Thoracic aorta (tissue), 2 donors: ENCODE data around the gene ST8SIA2. TPM values are rescaled to one million over a fixed set of nuclear protein-coding genes. Genes with fewer than 3 reads are reported as not detected.
"Not testable (repeated sequence)": the region's sequence is repeated elsewhere in the genome, so short reads cannot be mapped to it uniquely, and the experiment has no call there.

ENCODE experiments used
- ATAC-seq: fragments of 150-250 bp; one replicate; pipeline ENCODE4 v1.8.0; 2017; ENCODE audit warnings: low read depth; ENCODE audit not compliant: insufficient number of reproducible peaks, low FRiP score
- DNase-seq: peaks from one replicate; pipeline ENCODE4 v3.0.0-alpha.2; 2020; ENCODE audit warnings: low spot score
- H3K27ac ChIP-seq, 2 donors: fragments of 200-600 bp; sonication (generic); 1 replicate in 1 of 2; 2 replicates in 1 of 2; pipeline ENCODE4 v1.5.1; 2016; ENCODE audit warnings: mild to moderate bottlenecking in 2 of 2, moderate library complexity in 2 of 2
- H3K27me3 ChIP-seq: fragments of 200-600 bp; sonication (generic); replicated peaks from 2 replicates; pipeline ENCODE4 v1.6.0; 2016; ENCODE audit warnings: mild to moderate bottlenecking; ENCODE audit not compliant: insufficient read depth
- H3K36me3 ChIP-seq: fragments of 200-600 bp; sonication (generic); one replicate; pipeline ENCODE4 v1.5.1; 2016
- H3K4me1 ChIP-seq, 2 donors: fragments of 200-600 bp; sonication (generic); 1 replicate in 1 of 2; 2 replicates in 1 of 2; pipeline versions ENCODE4 v1.5.1 to v1.6.0; 2016; ENCODE audit warnings: low read depth in 2 of 2, mild to moderate bottlenecking in 1 of 2; ENCODE audit not compliant: control insufficient read depth in 1 of 2
- H3K4me3 ChIP-seq: fragments of 200-600 bp; sonication (generic); 2 replicates; pipeline ENCODE4 v1.5.1; 2016; ENCODE audit warnings: mild to moderate bottlenecking
- H3K9me3 ChIP-seq: fragments of 200-600 bp; sonication (generic); 2 replicates; pipeline ENCODE4 v1.5.1; 2016
- total RNA-seq, 2 donors: library from RNA; depleted of rRNA; stranded (reverse); fragments of >200 nt; gene quantifications; one replicate each; pipeline versions ENCODE4 v1.1.0 to v1.2.3, GENCODE V29; 2016
- TF ChIP-seq, protein P1 (sequence below): fragments of 200-600 bp; sonication (generic); IDR thresholded peaks from one replicate; pipeline ENCODE4 v1.5.1; 2019; ENCODE audit warnings: antibody characterized with exemption

Gene ST8SIA2
- total RNA-seq, 2 donors from 2014 or later: not detected

DNA sequence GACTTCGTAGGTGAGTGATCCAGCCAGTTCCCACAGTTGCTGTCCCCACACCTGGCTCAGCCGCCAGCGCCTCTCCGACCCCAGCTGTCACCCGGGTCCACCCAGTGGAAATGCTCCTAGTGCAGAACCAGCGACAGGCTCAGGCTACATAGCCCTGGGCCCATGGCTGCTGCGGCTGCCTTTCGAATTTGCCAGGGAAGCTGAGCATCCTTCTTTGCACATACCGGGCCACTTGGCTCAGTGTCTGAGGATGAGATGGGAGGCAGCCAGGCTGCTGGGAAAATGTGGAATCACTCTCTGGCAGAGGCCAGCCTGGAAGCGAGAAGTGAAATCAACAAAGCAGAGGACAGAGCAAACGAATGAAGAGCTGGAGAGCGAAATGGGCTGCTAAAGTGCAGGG, 80.1 kb downstream of the ST8SIA2 start:
- no peak for ATAC-seq
- Histone ChIP-seq H3K27me3 (no peaks in the 10 kb centered on the region), H3K9me3 (no peaks in the 10 kb centered on the region), H3K36me3 (no peaks in the 10 kb centered on the region), H3K4me3 (no peak overlapping the region), H3K4me1 (no peaks in the 10 kb centered on the region), H3K27ac (no peak overlapping the region)
- no peak for DNase-seq
- TF ChIP-seq, protein P1, sequence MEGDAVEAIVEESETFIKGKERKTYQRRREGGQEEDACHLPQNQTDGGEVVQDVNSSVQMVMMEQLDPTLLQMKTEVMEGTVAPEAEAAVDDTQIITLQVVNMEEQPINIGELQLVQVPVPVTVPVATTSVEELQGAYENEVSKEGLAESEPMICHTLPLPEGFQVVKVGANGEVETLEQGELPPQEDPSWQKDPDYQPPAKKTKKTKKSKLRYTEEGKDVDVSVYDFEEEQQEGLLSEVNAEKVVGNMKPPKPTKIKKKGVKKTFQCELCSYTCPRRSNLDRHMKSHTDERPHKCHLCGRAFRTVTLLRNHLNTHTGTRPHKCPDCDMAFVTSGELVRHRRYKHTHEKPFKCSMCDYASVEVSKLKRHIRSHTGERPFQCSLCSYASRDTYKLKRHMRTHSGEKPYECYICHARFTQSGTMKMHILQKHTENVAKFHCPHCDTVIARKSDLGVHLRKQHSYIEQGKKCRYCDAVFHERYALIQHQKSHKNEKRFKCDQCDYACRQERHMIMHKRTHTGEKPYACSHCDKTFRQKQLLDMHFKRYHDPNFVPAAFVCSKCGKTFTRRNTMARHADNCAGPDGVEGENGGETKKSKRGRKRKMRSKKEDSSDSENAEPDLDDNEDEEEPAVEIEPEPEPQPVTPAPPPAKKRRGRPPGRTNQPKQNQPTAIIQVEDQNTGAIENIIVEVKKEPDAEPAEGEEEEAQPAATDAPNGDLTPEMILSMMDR: no peak

DNA sequence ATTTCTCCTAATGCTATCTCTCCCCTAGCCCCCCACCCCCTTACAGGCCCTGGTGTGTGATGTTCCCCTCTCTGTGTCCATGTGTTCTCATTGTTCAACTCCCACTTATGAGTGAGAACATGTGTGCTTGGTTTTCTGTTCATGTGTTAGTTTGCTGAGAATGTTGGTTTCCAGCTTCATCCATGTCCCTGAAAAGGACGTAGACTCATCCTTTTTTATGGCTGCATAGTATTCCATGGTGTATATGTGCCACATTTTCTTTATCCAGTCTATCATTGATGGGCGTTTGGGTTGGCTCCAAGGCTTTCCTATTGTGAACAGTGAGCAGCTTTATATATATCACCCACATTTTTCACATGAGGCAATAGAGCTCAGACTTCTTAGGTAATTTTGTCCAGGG, 86.0 kb downstream of the ST8SIA2 start:
- not testable (repeated sequence) for H3K9me3 ChIP-seq, H3K4me1 ChIP-seq, H3K4me3 ChIP-seq, ATAC-seq, H3K27me3 ChIP-seq, H3K36me3 ChIP-seq, DNase-seq, H3K27ac ChIP-seq

DNA sequence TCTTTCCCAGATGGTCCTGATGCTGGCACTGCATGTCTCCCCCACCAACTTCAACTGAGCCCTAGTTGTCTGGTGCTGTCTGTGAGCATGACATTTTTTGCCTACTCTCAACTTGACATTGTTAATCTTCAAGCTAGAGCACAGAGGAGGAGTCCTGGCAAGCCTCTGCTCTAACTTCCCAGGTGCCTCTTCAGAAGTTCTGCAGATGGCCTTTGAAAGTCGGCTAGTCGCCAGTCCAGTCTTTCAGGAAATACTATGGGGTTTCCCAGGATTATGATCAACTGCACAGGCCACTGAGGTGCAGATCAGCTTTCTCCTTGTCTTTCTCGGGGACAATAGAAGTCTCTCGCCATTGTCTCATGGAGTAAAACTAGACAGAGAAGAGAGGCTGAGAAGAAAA, 86.7 kb downstream of the ST8SIA2 start:
- no peaks in the 10 kb centered on the region for H3K36me3 ChIP-seq
- TF ChIP-seq, protein P1: no peak
- no peak for DNase-seq
- no peak overlapping the region for H3K4me3 ChIP-seq
- H3K27ac ChIP-seq: no peak overlapping the region
- ATAC-seq: no peak
- no peaks in the 10 kb centered on the region for H3K9me3 ChIP-seq
- no peaks in the 10 kb centered on the region for H3K4me1 ChIP-seq
- no peaks in the 10 kb centered on the region for H3K27me3 ChIP-seq

- Histone ChIP-seq H3K27ac (no peak overlapping the region), H3K9me3 (peaks cover 6% of the 10 kb centered on the region), H3K36me3 (no peaks in the 10 kb centered on the region), H3K27me3 (no peaks in the 10 kb centered on the region), H3K4me3 (no peak overlapping the region), H3K4me1 (no peaks in the 10 kb centered on the region)
- DNase-seq (no peak), ATAC-seq (no peak)
- TF ChIP-seq, protein P1: no peak
Observed at GRCh38 chr15:92485441-92485840, 91.8 kb downstream of the ST8SIA2 start.

DNA sequence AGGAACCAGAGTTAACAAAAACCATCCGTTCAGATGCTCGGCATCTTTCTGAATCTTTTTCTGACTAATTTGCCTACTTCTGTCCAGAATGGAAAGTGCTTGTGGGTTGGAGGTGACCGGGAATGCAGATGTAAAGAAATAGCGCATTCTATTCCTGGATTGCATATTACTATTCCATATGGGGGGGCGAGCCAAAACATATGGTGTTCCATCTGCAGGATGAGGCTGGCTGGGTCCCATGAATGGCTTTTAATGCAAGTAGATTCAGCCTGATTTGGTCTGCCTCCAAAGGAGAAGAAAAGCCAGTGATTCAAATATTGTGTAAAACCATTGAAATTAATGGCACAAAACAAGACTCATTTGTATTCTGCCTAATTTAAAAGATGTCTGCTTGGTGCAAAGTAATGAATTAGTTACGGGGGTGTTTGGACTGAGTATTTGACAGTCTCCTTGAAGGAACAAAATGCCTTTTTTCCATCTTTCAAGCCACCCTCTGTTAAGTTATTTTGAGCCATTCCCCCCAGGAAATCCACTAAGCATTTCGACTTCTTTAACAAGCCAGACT, 99.0 kb downstream of the ST8SIA2 start:
- Histone ChIP-seq H3K9me3 (peaks cover 6% of the 10 kb centered on the region), H3K27ac (no peak overlapping the region), H3K4me1 (no peaks in the 10 kb centered on the region), H3K27me3 (no peaks in the 10 kb centered on the region), H3K36me3 (no peaks in the 10 kb centered on the region), H3K4me3 (no peak overlapping the region)
- DNase-seq (no peak), ATAC-seq (no peak)
- TF ChIP-seq, protein P1: no peak

DNA sequence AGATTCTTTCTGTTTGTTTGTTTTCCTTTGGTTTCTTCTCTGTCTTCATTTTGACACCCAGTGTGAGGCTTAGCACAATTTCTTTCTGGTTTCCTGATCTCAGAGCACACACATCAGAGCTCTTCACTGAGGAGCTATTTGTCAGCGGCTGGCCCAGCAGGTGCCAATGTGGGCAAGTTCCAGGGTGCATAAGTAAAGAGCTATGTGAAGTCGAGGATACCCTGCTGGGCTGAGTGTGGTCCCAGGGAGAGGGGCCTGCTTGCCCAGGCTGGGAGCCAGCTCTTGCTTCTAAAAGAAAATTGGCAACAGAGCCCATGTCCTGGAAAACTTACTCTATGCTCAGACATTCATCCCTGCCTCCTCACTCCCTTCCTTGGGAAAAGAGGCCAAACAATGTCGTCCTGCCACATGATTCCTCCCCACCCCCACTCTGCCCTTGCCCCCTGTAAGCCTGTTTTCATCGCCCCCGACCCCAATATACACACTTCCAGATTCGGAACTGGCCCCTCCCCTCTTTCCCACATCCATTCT, 101.2 kb downstream of the ST8SIA2 start:
- no peaks in the 10 kb centered on the region for H3K27me3 ChIP-seq
- peaks cover 3% of the 10 kb centered on the region for H3K9me3 ChIP-seq
- DNase-seq: no peak
- no peak for ATAC-seq
- H3K27ac ChIP-seq: no peak overlapping the region
- no peak overlapping the region for H3K4me3 ChIP-seq
- H3K4me1 ChIP-seq: no peaks in the 10 kb centered on the region
- TF ChIP-seq, protein P1: no peak
- no peaks in the 10 kb centered on the region for H3K36me3 ChIP-seq
